ENCODE data around the gene MID2.

- TF ChIP-seq CTCF (IDR thresholded peaks at IDR 0.05) = no peak
- no peak for TF ChIP-seq POLR2A (IDR thresholded peaks at IDR 0.05)
Observed at GRCh38 chrX:107831071-107831730, 5.5 kb downstream of the MID2 start.

Data from thyroid gland (tissue), 4 donors.